ENCODE measurements around the gene ADAM20.

- TF ChIP-seq TAF1 (IDR thresholded peaks at IDR 0.05; ENCODE audit: low read depth) (no peak), USF1 (IDR thresholded peaks at IDR 0.05) (no peak), CEBPB (IDR thresholded peaks at IDR 0.05) (no peak), RAD21 (IDR thresholded peaks at IDR 0.05; ENCODE audit: low read depth) (no peak), EP300 (IDR thresholded peaks at IDR 0.05; ENCODE audit: borderline replicate concordance) (no peak), EGR1 (IDR thresholded peaks at IDR 0.05) (no peak), CREB1 (IDR thresholded peaks at IDR 0.05; ENCODE audit: low read depth) (no peak), REST (IDR thresholded peaks at IDR 0.05; ENCODE audit: low read depth) (no peak), MAX (IDR thresholded peaks at IDR 0.05) (no peak)
These were observed 21.1 kb upstream of the ADAM20 start for GRCh38 chr14:70555890-70556289.

Data from Ishikawa (cell line).